Activated T-cell treated with anti-CD3 and anti-CD28 coated beads for 24 hours (primary cell): ENCODE measurements around the gene HES5.

Experiments used
- DNase-seq: peaks from one replicate; pipeline ENCODE4 v3.0.0-alpha.2; 2020; ENCODE audit warnings: low read depth

Gene HES5

GRCh38 chr1:2499986-2500596 lies 30.0 kb downstream of the HES5 start:
- DNase-seq, result no peak

GRCh38 chr1:2499260-2499659 lies 30.8 kb downstream of the HES5 start:
- no peak for DNase-seq

GRCh38 chr1:2498648-2499047 lies 31.4 kb downstream of the HES5 start:
- no peak for DNase-seq

- DNase-seq, result no peak
These were observed 32.2 kb downstream of the HES5 start for GRCh38 chr1:2497891-2498290.

DNA sequence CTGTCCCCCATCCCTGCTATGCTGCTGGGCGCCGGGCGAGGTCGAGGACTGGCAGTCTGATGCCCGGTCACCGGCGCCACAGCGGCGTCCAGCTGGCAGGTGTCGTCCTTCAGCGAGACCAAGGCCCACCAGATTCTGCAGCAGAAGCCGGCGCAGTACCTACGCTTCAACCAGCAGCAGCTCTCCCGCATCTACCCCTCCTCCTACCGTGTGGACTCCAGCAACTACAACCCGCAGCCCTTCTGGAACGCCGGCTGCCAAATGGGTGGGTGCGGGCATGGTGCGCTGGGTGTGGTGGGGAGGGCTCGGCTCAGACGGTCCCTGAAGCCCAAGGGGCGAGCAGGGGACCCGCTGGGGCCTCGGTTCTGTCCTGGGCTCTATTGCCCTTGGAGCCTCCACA lies 33.3 kb downstream of the HES5 start:
- DNase-seq, result no peak

- DNase-seq, result no peak
These were observed 33.9 kb downstream of the HES5 start for GRCh38 chr1:2496087-2496622.

DNA sequence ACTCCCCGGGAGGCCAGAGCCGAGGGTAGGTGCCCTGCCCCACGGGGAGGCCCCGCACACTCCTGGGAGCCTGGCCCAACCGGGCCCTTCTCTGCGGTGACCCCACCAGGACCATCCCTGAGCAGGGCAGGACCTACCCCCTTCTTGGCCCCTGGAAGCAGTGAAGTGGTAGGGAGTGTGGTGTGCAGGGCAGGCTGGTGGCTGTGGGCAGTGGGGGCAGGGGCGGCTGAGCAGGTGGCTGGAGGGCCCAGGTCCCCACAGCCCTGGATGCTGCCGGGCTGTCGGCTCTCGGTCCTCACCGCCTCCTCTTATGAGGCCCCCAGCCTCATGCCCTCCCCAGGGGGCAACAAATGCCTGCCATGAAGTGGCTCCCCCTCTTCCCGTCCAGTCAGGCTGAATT lies 34.5 kb downstream of the HES5 start:
- no peak for DNase-seq

DNA sequence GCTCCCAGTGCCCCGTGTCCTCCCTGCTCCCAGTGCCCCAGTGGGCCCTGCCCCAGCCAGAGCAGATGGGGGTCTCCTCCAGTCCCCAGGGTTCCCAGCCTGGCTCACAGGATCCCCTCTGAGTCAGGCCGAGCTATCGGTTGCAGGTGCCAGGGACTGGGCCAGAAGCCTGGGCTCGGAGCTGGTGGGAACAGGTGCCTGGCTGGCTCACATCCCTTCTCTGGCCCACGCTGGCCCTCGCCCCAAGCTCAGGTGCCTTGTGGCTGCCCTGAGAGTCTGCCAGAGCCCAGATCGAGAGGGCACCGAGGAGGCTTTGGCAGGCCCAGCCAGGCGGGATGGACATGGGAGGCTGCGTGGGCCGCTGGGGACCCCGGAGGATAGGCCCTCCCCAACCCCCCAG lies 35.0 kb downstream of the HES5 start:
- no peak for DNase-seq

DNA sequence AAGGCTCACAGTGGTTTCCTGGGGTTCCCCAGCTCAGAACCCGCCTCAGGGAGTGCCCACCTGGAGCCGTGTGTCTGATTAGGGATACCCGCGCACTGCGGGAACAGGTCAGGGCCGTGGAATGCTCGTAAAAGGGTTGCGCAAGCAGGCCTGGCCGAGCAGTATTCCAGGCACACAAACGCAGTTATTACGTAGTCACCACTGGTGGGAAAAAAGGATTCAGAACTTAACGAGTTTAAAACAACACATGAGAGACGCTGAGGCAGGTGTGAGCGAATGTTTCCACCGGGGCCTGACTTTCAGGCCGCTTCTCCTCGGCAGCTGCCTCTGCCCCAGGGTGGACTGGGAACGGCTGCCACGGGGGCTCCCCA lies 35.8 kb downstream of the HES5 start:
- DNase-seq, result no peak

GRCh38 chr1:2493691-2494322 lies 36.3 kb downstream of the HES5 start:
- DNase-seq, result no peak

DNA sequence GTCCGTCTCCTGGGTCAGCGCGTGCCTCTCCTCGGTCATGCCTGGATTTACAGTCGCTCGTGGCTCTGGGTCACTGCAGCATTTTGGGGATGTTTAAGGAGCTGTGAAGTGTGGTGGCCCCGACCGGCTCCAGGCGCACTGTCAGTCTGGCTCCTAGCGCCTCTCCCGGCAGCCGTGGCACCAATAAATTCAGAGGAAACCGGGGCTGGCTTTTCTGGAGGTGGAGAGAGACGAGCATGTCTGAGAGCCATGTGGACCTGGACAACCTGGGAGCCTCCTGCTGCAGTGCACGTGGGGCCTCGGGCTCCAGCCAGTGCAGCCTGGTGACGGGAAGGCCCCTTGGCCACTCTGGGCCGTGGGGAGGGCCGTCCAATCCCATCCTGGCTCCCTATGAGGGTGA lies 36.8 kb downstream of the HES5 start:
- no peak for DNase-seq

DNA sequence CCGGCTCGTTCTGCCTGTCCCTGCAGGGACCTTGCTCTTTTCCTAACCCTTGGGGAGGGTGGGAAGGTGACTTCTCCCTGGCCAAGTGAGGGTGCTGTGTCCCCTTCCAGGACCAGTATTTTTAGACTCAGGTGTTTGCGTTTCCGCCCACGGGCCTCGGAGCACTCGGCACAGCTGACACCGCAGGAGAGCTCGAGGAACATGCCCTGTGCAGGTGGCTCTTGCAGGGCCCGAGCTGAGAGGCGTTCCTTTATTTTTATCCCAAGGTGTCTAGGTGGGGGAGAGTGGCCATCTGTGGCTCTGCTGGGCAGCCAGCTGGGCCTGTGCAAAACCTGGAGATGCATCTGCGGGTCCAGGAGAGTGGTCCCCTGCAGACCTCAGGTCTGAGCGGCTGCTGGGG lies 38.0 kb downstream of the HES5 start:
- DNase-seq, result no peak

DNA sequence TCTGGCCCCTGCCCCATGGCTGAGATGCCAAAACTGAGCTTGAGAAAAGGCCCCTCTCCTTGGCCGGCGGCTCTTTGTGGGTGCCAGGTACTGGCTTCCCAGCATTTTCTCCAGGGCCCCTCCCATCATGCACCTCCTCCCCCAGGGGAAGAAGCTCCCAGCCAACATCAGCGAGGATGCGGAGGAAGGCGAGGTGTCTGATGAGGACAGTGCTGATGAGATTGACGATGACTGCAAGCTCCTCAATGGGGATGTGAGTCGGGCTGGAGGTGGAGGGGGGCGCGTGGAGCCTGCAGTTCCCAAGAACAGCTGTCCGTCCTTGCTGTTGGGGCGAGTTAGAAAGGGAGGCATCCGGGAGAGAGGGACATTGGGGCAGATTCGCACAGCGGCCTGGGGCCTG lies 40.4 kb downstream of the HES5 start:
- DNase-seq, result no peak

GRCh38 chr1:2488688-2489087 lies 41.4 kb downstream of the HES5 start:
- no peak for DNase-seq

GRCh38 chr1:2486558-2486957 lies 43.5 kb downstream of the HES5 start:
- no peak for DNase-seq

- DNase-seq, result no peak
These were observed 44.0 kb downstream of the HES5 start for GRCh38 chr1:2486041-2486440.

- no peak for DNase-seq
These were observed 46.1 kb downstream of the HES5 start for GRCh38 chr1:2483970-2484369.

GRCh38 chr1:2483026-2483425 lies 47.0 kb downstream of the HES5 start:
- DNase-seq, result no peak

DNA sequence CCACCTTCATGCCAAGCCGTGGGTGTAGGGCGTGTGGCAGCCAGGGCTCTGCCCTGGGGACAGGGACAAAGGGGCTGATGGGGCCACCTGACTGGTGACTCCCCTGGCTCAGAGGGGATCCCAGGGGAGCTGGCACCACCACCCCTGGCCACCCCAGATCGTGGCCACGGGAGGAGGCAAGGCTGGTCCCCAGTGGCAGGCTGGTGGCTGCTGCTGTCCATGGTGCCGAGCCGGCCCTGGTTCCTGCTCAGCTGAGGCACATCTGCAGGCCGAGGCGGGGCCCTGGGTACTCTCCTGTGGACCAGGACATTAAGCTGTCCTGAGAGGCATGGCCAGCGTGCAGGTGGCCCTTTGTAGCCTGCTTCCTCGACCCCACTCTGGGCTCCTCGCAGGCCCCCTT lies 47.5 kb downstream of the HES5 start:
- DNase-seq, result no peak

- no peak for DNase-seq
These were observed 48.2 kb downstream of the HES5 start for GRCh38 chr1:2481885-2482284.

GRCh38 chr1:2480986-2481364 lies 49.1 kb downstream of the HES5 start:
- DNase-seq, result no peak

DNA sequence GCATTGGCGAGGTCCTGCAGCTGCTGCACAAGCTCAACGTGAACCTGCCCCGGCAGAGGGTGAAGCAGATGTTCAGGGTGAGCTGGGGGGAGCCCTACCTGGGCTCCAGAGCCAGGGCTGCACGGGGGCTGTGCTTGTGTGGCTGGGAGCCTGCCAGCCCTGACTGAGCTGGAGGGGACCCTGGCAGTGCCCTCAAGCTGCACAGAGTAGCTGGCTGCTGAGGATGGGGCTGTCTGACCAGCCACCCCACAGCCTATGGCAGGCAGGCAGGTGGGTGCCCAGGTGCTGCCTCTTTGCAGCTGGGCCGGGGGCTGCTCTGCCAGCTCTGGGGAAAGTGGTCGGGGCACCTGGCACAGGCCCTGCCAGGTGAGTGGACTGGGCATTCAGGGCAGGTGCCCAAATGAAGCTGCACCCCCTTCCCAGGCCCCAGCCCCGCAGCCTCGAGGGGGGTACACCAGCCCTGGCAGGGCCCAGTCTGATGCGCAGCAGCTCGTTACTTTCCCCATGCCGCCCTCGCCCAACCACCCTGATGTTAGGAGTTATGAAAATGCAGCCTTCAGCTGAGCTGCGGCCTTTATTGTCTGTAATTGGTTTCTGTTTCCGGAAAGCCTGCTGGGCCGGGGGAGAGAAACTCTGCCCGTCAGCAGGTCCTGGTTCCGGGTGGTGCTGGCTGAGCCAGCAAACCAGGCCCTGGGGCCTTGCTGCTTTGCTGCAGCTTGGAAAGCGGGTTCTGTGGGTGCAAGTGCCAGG lies 49.7 kb downstream of the HES5 start:
- DNase-seq, result no peak

DNA sequence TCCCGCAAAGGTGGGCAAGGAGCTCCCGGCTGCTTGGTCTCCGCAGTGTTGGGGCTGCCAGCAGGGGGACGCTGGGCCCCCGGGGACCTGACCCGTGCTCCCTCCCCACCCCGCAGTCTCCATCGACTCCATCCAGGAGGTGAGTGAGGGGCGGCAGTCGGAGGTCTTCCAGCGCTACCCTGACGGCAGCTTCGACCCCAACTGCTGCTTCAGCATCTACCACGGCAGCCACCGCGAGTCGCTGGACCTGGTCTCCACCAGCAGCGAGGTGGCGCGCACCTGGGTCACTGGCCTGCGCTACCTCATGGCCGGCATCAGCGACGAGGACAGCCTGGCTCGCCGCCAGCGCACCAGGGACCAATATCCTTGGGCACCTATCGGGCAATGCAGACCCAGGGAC lies 50.4 kb downstream of the HES5 start:
- no peak for DNase-seq

DNA sequence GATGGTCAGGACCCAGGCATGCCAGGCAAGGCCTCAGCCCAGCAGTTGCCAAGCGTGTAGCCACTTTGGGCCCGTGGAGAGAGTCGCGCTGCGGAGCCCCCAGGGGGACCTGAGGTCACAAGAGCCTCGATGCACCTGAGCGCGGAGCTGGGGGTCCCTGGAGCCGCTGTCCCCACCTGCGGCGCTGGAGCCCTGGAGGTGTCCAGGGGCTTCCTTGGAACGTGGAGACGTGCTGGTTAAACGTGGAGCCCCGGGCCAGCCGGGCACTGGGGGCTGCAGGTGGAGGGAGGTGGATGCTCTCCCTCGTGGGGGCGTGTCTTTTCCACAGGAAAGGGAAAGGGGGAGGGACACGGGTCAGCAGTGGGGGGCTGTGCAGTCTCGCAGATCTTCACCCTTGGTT lies 50.9 kb downstream of the HES5 start:
- DNase-seq, result no peak
